M059J (cell line): ENCODE results near the gene PIGR. TPM values are rescaled to one million over a fixed set of nuclear protein-coding genes. Genes with fewer than 3 reads are reported as not detected.

Source experiments
- DNase-seq: peaks from one replicate; pipeline ENCODE4 v3.0.0-alpha.2; 2012; ENCODE audit warnings: low read depth
- total RNA-seq: library from RNA; depleted of rRNA; stranded (reverse); fragments of >200 nt; shearing (Covaris generic); gene quantifications from 2 replicates; pipeline ENCODE4 v1.2.3, GENCODE V29; 2014

The PIGR gene
- total RNA-seq, 1 experiment from 2014 or later: not detected

DNA sequence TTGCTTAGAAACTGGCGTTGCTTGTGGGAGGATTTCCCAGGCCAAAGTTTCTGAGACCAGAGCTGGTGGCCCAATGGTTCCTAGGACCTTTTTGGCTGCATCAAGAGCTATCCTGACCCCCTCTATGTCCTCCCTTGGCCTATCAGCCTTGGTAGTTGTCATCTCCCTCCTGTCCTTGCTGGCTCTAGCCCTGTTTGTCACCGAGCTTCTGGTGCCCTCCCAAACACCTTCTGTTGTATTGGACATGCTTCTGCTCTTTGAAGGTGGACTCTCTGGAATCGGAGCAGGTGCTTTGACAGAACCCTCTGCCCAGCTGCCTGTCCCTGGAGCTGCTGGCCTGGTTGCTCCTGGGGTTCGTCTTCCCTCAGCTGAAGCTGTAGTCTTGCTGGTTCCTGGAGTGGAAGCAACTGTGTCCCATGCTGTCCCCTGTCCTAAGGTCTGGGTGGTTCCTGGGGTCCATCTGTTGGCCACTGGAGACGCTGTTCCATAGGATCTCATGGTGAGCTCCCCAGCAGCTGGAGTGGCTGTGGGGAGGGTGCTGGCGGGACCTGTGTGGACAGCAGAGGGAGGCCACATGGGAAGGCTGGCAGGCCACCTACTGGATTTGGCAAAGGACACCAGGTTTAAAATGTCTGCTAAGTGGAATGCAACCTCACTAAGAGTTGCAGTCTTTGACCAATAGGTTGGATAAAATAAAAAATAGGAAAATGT is 14.6 kb upstream of the PIGR start:
- DNase-seq: no peak

DNA sequence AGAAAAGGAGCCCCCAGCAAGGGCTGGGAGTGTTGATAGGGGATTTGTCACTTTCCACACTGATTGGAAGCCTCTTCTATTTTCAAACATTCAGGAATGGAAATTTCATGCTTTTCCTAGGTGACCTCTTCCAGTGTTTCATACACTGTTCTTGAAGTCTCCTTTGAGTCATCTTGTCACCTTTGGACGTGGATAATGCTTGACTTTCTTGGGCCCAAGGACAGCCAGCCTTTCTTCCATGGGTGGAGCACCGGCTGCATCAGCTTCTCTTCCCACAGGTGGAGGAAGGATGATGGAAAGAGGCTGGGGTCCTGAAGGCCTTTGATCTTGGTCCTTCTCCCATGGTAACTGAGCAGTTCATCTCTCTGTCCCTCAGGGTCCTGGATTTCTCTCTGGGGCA is 11.9 kb upstream of the PIGR start:
- no peak for DNase-seq

DNA sequence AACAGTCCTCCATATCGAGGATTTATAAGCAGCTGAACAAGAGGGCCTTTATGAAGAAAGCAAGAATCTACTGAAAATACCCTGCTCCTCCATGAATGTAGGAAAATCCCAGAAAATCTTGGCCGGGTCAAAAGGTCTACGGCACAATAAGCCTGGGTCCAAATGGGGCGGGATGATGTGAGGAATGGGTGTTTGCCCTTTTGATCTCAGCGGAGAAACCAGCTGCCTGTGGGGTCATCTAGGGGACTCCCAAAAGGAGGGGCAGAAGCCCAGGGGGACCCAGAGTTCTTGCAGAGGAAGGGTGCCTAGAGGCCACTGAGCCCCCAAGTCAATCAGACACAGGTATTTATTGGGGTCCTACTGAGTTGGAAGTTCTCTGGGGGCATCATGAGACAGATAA is 11.4 kb upstream of the PIGR start:
- no peak for DNase-seq

DNA sequence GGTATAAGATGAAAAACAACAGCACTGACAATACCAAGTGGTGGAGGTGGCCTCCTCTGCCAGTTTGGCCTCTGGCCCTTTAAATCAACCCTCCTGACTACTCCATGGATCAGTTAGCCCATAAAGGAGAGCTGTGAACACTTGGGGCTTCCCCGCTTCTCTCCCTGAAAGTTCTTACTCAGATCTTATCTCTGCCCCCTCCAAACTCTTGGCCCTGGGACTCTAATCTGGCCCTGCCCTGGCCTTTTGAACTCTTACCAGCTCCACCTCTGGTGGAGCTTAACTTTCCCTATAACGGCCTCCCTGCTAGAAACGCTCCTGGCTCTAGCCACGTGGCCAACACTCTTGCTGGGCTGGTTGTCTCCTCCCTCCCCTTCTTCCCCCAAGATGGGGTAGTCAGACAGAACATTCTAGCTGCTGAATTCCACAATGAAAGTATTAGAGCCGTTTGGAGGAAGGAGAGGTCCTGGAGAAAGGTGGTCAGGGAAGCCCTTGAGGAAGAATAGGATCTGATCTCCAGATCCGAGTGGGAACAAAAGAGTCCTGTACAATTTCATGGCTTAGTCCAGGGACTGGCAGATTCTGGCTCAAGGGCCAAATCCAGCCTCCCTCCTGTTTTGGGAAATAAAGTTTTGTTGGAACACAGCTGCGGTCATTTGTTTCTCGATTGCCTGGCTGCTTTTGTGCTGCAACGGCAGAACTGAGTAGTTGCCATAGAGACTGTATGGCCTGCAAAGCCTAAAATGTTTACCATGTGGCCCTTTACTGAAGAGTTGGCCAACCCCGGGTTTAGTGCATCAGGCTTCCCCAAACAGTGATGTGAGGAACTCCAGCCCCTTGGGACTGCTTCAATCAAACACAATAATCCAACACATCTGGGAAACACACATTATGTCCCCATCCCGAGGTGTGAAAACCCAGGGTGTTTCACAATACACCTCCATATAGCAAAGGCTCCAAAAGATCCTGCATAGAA is 9.5 kb upstream of the PIGR start:
- no peak for DNase-seq

DNA sequence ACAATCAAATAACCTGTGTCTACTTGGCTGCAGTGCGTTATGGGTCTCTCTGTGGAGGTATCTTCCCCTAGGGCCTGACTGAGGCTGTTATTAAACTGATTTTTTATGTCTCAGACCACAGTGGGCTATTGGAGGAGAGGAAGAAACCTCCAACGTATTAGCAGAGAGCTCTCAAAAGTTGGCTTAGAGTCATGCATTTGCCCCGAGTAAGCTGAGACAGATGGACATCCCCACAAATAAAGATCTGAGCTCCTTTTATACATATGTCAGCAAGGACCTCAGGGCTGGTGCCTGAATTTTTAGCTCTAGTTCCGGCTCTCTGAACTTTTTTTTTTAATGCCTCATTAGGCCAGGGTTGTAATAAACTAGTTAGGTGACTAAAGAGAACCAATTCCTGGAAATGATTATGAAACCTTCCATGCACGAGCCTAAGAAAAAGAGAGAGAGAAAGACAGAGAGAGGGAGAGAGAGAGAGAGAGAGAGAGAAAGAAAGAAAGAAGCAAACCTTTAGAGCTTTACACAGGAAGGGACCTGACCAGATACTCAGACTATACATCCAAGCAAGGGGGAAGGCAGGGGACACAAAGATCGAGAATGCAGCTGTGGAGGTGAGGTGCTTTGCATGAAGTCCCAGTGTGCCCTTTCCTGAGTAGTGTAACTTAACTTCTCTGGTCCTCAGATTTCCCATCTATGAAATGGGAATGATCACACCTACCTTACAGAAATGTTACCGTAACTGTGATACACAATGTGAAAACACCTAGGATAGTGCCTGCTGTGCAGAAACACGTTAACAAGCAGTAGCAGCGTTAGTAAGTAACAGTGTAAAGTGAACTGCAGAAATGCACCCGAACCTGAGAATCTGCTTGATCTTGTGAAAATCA is 8.4 kb upstream of the PIGR start:
- DNase-seq: no peak

DNA sequence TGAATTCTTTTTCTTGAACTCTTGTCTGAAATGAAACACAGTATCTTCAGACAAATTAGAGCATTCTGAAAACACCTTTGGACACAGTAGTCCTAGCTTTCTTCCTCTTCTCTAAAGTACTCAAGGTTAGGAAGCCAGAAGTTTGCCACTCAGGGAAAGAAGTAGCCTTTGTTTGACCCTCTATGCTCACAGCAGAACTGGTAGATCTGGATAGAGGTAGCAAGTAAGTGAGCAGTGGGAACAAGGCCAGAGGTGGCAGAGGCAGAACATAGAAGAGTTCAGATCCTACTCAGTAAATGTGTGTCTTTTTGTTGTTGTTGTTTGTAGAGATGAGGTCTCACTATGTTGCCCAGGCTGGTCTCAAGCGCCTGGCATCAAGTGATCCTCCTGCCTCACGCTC is 7.4 kb upstream of the PIGR start:
- DNase-seq: no peak

DNA sequence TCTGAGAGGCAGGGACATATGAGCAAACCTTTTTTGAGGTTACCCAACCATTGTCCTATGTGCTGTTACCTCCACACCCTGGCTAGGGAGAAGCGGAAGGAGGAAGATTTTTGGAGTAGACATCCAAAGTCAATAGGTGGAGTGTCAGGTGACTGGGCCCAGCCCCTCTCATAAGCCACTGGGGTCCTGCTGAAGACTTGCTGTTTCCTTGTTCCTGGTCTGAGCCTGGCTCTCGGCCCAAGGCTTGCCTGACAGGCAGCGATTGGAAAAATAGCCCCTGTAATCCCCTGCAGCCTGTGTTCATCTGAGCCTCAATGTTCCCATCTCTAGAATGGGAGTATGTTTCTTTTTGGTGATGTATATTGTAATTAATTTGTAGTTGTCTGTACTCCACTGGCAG is 6.9 kb upstream of the PIGR start:
- no peak for DNase-seq

DNA sequence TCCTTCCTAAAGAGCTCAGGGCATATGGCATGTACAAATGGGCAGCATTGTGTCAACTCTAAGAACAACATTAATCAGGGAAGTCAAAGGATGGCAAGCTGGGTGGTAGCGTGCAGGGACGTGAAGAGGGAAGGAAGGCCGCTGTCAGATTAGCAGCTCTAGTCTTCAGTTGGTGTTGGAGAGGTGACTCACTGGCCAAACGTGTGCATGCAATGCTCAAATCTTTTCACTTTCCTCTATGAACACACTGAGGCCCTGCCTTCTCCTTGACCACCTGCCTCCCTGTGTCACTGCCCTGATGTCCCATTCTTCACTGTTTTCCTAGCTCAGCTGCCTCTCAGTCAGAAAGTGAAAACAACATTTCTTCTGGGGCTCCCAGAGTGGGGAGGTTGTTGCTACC is 5.9 kb upstream of the PIGR start:
- DNase-seq: peak; percentile 34

DNA sequence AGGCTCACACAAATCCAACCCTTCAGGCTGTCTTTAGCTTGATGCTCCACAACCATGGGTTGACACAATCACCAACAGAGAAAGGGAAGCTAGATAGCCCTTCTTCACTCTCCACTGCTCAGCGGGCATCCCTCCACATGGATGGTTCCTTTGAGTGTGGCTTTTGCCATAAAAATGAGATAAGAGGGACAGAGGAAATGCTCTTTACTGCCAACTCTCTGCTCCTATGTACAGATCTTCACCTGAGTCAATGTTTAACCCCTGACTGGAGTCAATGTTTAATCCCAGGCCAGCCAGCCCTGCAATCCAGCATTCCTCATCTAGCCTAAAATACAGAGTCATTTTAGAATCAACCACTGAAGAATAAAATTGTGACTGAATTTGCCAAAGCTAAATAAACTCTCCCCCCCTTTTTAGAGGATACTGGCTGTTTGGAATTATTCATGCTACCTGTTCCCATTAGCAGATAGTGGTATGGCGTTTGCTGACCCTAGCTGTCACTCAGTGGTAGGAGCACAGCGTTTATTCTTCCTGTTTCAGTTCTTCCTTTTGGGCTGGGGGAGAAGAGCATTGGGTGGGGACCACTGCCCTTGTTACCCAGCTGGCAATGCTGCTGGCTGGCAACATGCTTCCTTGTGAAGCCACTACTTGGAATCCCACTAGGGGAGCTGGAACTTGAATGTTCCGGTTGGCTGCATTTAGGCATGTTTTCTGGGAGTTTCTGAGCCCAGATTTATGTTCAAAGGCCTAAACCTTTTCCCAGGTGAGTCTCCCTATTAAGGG is 5.2 kb upstream of the PIGR start:
- DNase-seq: no peak

DNA sequence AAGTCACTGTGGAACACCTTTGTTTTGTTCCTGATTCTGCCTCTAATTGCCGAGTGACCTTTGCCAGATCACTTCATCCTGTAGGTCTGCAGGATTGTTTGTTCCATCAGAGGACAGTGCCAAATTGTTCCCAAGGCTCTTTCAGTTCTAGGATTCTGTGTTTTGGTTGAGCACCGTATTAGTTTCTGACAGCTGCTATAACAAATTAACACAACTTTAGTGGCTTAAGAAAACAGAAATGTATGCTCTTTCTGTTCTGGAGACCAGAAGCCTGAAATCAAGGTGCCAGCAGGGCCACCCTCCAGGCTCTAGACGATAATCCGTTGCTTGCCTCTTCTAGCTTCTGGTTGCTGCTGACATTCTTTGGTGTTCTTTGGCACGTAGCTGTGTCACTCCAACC is 3.4 kb upstream of the PIGR start:
- no peak for DNase-seq

DNA sequence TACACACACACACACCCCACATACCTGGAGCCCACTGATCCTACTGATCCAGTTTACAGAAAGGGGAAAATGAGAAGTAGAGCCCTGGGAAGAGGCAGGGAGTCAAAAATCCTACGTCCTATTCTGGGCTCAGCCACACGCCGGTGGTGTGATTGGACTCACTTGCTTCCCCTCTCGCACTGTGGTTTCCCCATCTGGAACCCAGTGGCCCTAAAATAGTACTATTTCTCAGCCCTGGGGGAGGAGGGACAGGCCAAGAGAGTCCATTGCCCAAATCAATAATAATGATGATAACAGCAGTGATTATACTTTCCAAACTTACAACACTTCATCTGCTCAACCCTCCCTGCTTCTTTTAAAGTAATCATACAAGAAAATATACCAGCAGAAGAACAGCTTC is 2.9 kb upstream of the PIGR start:
- DNase-seq: no peak

DNA sequence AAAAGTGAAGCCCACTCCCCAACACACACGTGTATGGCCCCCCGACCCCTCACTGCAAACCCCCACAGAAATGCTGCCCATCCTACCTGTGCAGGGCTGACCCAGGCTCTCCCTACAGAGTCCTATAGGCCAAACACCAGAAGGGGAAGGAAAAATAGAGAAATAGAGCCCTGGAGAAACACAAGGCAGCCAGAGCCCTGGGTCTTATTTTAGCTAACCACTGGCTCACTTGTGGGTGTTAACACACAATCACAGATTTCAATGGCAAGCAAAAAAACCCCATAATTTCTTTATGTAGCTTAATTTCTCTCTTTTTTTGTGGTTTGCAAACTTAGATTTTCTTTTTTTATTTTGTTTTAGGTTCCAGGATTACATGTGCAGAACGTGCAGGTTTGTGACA is 989 bp upstream of the PIGR start:
- no peak for DNase-seq

DNA sequence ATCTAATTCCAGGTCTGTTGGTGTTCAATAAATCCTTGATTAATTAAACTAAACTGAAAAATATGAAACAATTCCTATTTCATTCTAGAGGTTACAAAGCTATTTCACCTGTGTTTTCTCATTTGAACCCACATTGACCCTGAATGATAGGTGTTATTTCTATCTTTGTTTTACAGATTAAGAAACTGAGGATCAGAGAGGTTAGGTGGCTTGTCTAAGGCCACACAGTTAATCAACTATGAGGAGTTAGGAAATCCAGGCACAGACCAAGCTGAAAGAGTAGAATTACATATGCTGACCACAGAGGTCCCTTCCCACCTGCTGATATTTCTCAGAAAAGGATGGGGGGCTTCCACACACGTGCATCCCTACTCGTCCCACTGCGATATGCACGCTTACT is 487 bp downstream of the PIGR start:
- no peak for DNase-seq

DNA sequence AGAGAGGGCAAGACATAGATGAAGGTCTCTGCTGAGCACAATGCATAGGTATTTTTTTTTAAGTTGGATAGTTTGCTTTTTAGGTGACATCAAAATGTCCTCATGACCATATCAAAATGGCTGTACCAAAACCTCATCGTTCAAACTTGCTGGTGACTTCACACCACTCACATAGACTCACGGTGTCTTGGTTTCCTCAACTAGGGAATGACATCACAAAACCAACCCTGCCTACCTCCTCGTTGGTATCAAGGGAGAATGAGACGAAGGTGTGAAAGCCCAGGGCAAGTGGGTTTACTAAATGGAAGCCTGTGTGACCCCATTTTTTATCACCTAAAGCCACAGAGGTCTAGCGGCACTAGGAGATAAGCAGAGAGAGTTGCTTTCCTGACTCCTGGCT is 1.6 kb downstream of the PIGR start:
- DNase-seq: no peak

DNA sequence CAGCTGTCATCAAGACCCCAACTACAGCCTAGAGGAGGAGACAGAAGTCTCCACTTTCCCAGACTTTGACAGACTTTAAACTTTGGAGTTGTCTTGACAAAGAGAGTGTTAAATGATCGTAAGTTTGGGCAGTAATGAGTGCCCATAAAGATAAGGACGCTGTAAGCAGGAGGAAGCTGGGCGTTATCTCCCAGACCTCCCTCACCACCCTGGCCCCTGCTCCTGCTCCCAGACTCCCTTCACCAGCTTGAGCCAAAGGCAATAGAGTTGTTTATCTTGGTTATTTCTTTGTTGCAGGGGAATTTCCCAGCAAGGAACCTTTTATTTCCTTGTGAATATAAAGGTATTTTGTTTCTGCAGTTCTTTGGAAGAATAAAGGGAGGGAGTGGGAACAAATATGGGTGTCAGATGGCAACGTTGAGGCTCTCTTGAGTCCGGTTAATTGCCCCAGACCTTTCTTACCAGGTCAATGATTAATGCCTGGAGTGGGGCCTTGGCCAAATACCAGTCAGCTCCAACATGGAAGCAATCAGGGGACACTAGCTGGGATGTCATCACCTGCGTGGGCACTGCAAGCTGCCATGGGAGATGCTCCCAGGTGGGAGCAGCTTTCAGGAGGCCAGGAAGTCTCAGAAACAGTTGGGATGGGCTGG is 4.4 kb downstream of the PIGR start:
- no peak for DNase-seq

DNA sequence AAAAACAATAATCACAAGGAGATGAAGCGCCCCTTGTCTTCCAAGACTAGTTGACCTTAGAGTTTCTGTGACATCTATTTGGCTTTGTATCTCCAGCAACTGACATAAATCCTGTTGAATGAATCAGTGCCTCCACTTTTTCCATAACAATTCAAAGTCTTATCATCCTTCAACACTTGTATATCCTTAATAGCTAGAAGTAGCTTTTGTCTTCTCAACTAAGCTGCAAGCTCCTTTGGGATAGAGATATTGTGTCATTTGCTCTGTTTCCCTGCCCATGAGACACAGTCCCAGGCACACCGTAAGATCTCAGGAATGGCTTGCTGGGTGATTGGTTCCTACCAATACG is 5.7 kb downstream of the PIGR start:
- DNase-seq: no peak

DNA sequence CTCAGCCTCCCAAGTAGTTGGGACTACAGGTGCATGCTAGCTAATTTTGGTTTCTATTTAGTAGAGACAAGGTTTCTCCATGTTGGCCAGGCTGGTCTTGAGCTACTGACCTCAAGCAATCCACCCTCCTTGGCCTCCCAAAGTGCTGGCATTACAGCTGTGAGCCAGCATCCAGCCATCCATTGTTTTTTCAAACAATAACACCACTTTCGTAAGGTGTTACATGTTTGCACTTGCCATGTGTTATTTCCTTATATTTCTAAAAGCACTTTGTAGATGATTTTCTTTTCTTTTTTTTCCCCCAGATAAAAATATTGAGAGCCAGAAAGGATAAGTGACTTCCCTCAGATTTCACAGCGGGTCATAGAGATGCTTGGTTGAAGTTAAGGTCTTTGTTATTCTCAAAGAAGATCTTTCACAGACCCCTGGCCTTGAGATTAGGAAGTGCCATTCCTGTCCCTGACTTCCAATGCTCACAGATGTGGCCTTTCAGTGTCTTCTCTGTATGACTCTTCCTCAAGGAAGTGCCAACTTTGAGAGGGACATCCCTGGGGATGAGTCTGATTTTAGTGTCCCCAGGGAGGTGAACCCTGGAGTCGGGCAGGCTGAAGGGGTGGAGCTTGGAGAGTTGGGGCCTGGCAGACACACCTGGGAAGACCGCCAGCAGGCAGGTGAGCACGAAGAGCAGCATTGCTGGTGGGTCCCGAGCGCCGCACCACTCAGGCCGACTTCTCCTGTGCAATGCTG is 6.3 kb downstream of the PIGR start:
- DNase-seq: no peak

DNA sequence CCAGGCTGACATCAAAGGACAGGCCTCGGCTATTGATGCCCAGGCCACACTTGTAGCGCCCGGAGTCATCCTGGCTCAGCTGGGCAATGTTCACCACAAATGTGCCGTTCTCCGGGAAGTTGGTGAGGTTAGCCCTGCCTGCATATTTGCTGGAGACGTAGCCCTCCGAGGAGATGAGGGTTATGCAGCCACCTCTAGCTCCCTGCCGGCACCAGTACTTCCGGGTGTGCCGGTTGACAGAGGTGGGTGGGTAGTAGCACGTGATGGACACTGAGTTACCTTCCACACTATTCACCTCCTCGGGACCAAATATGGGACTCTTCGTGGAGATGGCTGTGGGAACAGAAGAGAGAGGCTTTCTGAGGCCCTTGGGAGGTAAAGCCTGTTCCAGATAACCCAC is 7.1 kb downstream of the PIGR start:
- no peak for DNase-seq

DNA sequence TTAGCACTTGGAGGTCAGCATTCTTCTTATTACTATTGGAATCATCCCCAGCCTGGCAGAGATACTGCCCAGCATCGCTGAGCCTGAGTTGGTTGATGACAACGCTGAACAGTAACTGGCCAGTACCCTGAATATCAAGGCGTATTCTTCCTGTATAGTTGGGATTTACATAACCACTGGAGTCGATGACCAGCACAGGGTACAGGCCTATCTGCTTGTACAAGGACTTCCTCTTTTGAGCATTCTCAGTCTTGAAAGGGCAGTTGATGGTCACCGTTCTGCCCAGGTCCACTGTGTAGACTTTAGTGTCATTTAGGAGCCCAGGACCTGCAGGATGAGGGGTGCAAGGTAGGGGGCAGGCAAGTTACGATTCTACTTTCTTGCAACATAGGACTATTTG is 8.8 kb downstream of the PIGR start:
- DNase-seq: no peak

DNA sequence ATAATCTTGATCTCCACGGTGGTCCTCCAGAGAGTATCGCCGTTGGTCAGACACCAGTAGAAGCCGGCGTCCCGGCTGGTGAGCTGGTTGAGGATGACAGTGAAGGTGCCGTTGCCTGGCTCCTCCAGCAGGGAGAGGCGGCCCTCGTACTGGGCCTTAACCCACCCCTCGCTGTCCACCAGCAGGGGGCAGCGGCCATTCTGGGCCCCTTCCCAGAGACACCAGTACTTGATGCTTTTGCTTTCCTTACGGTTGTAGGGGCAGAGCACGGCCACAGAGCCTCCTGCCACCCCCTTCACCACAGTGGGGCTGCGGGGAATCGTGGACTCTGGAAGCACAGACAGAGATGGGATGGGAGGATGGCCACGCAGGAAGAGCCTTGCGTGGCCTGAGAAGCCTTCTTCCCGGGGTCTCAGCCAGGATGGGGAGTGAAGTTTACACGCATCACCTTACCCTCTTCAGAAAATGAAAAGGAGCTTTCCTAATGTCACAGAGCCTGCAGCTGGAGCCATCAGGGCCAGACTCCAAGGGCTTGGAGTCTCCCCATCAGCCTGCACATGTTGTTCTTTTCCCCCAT is 10.7 kb downstream of the PIGR start:
- DNase-seq: peak; percentile 8
